ENCODE results near the gene PER2.
A peak's percentile ranks its signal among the peaks of the same experiment; 100 is the strongest.
"Not testable (repeated sequence)": the region's sequence is repeated elsewhere in the genome, so short reads cannot be mapped to it uniquely, and the experiment has no call there.

The PER2 gene, protein sequence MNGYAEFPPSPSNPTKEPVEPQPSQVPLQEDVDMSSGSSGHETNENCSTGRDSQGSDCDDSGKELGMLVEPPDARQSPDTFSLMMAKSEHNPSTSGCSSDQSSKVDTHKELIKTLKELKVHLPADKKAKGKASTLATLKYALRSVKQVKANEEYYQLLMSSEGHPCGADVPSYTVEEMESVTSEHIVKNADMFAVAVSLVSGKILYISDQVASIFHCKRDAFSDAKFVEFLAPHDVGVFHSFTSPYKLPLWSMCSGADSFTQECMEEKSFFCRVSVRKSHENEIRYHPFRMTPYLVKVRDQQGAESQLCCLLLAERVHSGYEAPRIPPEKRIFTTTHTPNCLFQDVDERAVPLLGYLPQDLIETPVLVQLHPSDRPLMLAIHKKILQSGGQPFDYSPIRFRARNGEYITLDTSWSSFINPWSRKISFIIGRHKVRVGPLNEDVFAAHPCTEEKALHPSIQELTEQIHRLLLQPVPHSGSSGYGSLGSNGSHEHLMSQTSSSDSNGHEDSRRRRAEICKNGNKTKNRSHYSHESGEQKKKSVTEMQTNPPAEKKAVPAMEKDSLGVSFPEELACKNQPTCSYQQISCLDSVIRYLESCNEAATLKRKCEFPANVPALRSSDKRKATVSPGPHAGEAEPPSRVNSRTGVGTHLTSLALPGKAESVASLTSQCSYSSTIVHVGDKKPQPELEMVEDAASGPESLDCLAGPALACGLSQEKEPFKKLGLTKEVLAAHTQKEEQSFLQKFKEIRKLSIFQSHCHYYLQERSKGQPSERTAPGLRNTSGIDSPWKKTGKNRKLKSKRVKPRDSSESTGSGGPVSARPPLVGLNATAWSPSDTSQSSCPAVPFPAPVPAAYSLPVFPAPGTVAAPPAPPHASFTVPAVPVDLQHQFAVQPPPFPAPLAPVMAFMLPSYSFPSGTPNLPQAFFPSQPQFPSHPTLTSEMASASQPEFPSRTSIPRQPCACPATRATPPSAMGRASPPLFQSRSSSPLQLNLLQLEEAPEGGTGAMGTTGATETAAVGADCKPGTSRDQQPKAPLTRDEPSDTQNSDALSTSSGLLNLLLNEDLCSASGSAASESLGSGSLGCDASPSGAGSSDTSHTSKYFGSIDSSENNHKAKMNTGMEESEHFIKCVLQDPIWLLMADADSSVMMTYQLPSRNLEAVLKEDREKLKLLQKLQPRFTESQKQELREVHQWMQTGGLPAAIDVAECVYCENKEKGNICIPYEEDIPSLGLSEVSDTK (N-terminal part only)

DNA sequence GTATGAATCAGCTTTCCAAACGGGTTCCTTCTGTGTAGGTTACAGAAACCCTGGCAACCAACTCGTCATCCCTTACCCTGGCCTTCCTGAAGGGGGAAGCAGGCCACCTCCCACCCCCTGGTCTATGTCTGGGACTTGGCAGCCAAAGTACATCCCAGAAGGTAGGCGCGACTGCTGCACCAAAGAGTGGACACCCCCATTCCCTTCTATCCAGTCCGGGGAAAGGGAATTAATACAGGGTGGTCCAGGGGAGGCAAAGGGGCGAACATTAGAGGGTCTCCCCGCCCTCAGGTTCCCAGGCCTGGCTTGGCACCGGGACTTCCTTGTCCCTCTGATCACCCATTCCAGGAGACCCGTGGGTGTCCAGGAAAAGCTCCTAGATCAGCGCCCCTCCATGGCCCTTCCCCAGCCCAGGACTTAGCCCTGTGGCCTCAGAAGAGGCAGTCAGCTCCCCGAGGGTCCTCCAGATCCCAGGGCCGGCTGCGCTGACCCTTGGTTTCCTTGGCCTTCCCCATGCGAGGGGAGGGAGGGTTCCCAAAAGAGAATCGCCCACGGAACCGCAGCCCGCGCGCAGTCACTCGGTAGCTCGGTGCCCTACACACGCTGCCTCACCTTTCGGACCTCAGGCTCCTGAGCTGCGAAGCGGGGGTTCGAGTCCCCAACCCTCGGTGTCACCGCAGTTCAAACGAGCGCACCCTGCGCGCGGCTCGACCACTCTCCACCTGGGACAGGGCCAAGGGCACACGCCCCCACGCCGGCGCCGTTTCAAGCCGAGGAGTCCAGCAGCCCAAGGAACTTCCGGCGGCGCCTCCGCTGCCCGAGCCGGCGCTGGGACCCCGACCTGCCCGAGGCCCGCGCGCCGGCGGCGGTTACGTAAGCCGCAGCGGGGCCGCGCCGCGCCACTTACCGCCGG lies at the start of gene PER2:
Gene PER2 (minus strand): TSS at position 874 of the 913 bp plus-strand sequence. CDS start 10,674 bp downstream, outside the sequence.
- peak; percentile 34 for DNase-seq (ENCODE audit: low read depth)

DNA sequence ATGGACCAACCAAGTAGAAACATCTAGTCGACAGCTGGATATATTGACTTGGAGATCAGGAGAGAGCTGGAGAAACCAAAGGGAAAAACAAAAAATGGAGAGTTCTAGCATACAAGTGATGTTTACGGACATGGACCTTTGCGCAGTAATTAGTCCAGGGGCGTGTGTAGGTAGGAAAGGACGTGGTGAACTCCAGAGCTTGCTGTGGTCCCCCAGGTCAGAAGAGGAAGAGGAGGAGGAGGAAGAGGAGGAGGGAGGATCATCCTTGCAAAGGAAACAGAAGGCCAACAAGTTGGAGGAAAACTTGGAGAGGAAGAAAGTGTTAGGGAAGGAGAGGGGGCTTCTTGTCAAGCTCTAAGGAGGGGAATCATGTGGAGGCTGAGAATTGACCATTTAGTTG lies 49.4 kb upstream of the PER2 start:
- DNase-seq (ENCODE audit: low read depth): no peak

DNA sequence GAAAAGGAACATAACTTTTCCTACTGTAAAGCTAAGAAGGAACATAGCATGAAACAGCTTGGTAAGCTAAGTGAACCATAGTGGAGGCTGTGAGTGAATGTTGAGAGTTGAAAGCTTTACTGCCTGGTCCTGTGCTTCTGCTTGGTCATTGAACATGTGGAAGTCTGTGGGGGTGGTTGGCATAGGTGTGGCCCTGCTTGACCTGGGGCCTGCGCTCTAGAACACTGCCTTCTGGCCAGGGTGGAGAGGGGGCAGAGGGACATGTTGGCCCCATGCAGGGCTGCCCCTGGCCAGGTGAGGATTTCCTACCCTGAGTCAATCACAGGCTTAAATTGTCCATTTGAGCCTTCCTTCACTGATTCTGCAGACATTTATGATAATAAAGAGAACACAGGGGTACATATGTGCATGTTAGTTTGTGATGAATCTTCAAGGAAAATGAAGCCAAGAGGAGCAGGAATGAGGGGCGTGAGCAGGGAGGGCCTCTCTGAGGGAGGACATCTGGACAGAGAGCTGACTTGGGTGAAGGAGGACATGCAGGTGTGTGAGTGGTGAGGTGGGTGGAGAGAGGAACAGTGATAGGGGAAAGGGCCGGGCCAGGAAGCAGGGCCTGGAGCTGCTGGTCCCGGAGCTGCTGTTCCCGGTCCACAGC lies 48.5 kb upstream of the PER2 start:
- no peak for DNase-seq (ENCODE audit: low read depth)

- no peak for DNase-seq (ENCODE audit: low read depth)
Observed at GRCh38 chr2:238336151-238336550, 47.7 kb upstream of the PER2 start.

DNA sequence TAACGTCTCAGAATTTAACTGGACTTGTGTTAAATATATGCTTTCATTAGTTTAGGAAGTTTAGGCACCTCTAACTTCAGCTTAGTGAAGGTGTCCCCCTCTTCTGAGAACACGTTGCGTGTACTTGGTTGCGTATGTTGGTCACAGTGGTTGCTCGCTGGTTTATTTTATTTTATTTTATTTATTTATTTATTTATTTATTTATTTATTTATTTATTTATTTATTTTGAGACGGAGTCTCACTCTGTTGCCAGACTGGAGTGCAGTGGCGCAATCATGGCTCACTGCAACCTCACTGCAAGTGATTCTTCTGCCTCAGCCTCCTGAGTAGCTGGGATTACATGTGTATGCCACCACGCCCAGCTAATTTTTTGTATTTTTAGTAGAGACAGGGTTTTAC lies 47.2 kb upstream of the PER2 start:
- not testable (repeated sequence) for DNase-seq (ENCODE audit: low read depth)

DNA sequence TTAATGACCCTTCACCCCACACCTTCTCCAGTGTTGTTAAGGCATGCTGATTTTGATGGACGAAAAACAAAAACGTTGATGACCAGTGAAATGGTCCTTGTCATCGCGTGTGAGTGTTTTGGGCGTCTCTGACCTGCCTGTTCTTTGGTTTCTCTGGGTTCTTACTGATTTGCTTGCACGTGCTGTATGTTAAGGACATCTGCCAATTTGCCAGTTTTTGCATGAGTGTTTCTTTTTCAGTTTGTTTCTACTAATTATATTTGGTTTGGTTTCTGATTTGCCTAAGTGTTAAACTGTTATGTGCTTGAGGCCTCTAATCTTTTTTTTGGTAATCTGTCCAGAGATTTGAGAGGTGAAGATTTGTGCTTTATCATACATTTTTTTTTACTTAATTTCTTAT lies 46.5 kb upstream of the PER2 start:
- no peak for DNase-seq (ENCODE audit: low read depth)

- no peak for DNase-seq (ENCODE audit: low read depth)
Observed at GRCh38 chr2:238331916-238332315, 43.5 kb upstream of the PER2 start.

- DNase-seq (ENCODE audit: low read depth): no peak
Observed at GRCh38 chr2:238330391-238330790, 42.0 kb upstream of the PER2 start.

- no peak for DNase-seq (ENCODE audit: low read depth)
Observed at GRCh38 chr2:238327751-238328150, 39.3 kb upstream of the PER2 start.

DNA sequence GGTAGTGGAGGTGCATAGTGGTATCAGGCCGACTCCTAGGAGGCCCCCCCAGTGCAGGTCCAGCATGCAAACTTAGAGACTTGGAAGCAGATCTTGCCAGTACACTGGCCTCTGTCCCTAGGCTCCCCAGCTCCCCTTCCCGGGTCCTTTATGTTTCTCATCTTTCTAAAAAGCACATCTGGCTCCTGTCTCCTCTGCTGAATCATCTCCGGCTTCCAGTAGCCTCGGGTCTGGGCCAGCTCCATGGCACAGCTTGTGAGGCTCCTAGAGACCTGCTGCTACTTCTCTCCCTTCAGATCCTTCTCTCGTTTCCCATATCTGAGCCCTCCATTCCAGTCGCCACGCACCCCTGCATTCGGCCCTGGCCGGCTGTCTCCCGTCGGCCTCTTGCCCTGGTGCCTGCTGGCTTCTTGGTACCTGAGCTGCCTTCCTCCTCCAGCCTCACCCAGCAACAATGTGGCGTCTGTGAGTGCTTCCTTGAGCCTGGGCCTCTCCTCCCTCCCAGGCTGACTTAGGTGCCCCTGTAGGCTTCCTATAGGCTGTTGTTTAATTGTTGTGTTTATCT lies 38.5 kb upstream of the PER2 start:
- no peak for DNase-seq (ENCODE audit: low read depth)

DNA sequence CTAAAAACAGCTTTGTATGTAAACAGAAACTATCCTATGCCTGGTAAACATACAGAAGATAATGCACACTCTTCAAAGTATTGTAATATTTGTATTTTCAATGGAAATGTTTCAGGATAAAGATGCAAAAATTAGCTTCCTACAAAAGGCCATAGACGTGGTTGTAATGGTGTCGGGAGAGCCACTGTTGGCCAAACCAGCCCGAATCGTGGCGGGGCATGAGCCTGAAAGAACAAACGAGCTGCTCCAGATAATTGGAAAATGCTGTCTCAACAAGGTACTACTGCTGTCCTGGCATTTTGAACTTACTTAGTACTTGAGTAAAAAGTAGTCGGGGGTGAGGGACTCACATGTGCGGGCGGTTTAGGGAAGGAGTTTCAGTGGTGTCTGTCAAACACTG lies 37.3 kb upstream of the PER2 start:
- DNase-seq (ENCODE audit: low read depth): no peak

DNA sequence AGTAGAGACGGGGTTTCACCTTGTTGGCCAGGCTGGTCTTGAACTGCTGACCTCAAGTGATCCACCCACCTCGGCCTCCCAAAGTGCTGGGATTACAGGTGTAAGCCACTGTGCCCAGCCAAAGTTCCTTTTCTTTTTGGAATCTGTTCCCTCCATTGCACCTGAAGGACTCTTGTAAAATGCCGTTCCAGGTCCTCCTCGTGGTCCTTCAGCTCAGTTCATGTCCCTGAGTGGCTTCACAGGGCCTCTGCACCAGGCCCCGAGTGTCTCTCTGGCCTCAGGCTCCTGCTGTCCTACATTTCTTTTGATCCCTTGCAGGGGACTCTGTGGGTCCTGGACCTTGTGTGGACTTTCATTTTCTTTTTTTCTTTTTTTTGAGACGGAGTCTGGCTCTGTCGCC lies 35.8 kb upstream of the PER2 start:
- not testable (repeated sequence) for DNase-seq (ENCODE audit: low read depth)

- no peak for DNase-seq (ENCODE audit: low read depth)
Observed at GRCh38 chr2:238322001-238322411, 33.6 kb upstream of the PER2 start.

DNA sequence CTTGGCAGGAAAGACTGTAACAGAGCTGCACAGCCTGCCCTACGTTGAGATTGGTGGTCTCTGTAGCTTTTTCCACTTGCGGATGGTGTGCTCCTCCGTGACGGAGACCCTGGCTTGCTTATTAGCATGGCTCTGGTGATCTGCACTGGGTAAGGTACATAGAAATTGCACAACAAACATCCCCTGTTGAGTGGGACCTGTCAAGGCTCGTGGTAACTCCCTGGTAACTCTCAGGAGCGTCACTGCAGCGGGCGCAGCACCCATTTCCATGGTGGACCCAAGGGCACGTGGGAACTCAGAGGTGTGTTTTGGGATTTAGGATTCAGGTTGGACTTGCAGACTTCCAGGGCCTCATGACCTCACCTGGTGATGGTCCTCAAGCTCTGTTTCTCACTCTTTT lies 33.1 kb upstream of the PER2 start:
- no peak for DNase-seq (ENCODE audit: low read depth)

GRCh38 chr2:238320648-238321281 lies 32.4 kb upstream of the PER2 start:
- DNase-seq (ENCODE audit: low read depth): no peak

GRCh38 chr2:238320246-238320647 lies 31.8 kb upstream of the PER2 start, which contains the start of gene TRAF3IP1:
TSS of gene TRAF3IP1 (plus strand) at chr2:238320518. CDS start at chr2:238320663, 145 bp downstream.
- DNase-seq (ENCODE audit: low read depth): peak; percentile 65

DNA sequence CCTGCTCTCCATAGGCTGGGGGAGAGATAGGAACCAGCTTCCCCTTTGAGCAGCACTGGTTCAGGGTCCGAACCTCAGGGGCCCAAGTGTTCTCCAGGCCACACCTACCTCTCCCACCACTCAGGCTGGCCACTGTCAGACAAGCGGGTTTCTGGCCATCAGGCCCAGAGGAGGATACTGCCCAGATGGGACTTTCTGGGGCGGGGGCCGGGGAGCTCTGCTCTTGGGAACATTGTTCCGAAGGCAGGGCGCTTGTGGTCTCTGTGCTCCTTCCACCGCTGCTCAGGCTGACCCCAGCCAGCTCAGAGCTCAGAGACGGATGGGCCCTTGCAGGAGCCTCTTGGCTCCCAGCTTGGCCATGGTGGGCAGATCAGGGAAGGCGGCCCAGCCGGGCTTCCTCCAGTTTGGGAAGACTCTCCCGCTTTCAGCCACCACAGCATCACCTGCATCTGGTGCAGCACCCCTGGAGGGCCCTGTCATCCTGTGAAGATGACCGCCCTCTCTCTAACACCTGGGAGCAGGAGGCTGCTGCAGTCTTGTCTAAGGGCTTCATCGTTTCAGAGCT lies 26.7 kb upstream of the PER2 start:
- DNase-seq (ENCODE audit: low read depth): no peak

DNA sequence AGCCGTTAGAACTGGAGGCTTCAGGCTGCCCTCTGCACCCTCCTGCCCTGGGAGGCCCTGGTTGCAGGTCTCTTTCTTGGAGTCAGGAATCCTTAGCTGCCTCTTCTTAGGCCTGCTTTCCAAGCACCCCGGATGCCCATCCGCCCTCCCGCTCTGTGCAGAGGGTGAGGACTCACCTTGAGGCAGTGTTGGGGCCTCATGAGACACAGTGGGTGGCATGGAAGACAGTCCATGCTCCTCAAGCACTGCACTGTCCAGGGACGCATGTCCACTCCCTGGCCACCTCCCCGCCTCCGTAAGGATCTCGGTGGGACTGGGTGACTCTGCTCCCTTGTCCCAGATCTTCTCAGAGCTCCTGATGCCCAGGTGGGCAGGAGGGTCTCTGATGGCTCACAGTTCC lies 26.2 kb upstream of the PER2 start:
- no peak for DNase-seq (ENCODE audit: low read depth)

- no peak for DNase-seq (ENCODE audit: low read depth)
Observed at GRCh38 chr2:238313991-238314350, 25.6 kb upstream of the PER2 start.

Measured in CMK (cell line).